RPMI7951 (cell line): ENCODE measurements around the gene DGAT2. TPM values are rescaled to one million over a fixed set of nuclear protein-coding genes. Genes with fewer than 3 reads are reported as not detected.
A peak's percentile ranks its signal among the peaks of the same experiment; 100 is the strongest.
"Not testable (repeated sequence)": the region's sequence is repeated elsewhere in the genome, so short reads cannot be mapped to it uniquely, and the experiment has no call there.

Experiments used
- DNase-seq: peaks from one replicate; pipeline ENCODE4 v3.0.0-alpha.2; 2012; ENCODE audit warnings: low read depth
- total RNA-seq: library from RNA; depleted of rRNA; stranded (reverse); fragments of >200 nt; shearing (Covaris generic); gene quantifications from 2 replicates; pipeline ENCODE4 v1.2.3, GENCODE V29; 2014; rRNA removed

DGAT2 gene, protein sequence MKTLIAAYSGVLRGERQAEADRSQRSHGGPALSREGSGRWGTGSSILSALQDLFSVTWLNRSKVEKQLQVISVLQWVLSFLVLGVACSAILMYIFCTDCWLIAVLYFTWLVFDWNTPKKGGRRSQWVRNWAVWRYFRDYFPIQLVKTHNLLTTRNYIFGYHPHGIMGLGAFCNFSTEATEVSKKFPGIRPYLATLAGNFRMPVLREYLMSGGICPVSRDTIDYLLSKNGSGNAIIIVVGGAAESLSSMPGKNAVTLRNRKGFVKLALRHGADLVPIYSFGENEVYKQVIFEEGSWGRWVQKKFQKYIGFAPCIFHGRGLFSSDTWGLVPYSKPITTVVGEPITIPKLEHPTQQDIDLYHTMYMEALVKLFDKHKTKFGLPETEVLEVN
- total RNA-seq, result 2.4 TPM in 2 replicates

- DNase-seq, result peak; percentile 65
These were observed at the start of gene DGAT2 for GRCh38 chr11:75768112-75768908. DGAT2 (plus strand) TSS chr11:75768778; CDS start chr11:75768992, 214 bp downstream.

- DNase-seq, result no peak
These were observed 49.0 kb upstream of the DGAT2 start for GRCh38 chr11:75719340-75720239.

- no peak for DNase-seq
These were observed 47.9 kb upstream of the DGAT2 start for GRCh38 chr11:75720639-75721038.

DNA sequence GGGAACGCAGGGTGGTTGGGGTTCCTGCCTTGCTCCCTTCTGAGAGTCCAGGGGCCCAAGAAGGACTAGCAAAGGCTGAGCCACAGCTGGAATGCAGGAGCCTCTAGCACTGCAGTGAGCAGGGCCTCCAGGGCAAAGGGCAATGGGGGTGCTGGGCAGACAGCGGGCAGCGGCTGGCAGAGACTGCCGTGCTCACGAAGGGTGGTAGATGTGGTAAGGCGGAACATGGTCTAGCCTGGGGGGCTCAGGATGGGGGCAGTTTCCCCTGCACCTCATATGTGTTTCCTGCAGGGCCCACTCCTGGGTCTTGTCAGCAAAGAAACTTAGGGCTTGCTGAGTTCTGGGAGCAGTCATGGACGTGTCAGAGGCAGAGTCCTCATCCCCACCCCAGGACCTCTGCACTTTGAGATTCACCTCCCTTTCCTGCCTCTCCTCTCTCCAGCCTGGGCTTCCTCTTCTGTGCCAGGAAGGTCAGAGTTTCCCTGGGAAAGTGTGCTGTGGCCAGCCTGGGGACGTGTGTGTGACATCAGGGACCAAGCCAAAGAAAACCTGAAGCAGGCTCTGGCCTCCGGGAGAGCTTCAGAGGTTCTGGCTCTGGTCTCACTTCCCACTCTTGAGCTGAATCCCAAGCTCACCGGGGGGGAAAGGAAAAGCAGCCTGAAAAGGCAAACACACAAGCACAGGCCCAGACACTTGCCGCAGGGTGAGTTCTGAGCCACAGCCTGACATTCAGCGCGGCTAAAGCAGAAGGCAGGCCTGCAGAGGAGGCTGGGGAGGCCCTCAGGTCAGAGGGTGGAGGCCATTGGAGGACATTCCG, 46.5 kb upstream of the DGAT2 start:
- no peak for DNase-seq

GRCh38 chr11:75722669-75723042, 45.9 kb upstream of the DGAT2 start:
- no peak for DNase-seq

- no peak for DNase-seq
These were observed 42.8 kb upstream of the DGAT2 start for GRCh38 chr11:75725547-75726320.

- DNase-seq, result no peak
These were observed 39.6 kb upstream of the DGAT2 start for GRCh38 chr11:75728992-75729391.

GRCh38 chr11:75731095-75731494, 37.5 kb upstream of the DGAT2 start:
- DNase-seq, result no peak

DNA sequence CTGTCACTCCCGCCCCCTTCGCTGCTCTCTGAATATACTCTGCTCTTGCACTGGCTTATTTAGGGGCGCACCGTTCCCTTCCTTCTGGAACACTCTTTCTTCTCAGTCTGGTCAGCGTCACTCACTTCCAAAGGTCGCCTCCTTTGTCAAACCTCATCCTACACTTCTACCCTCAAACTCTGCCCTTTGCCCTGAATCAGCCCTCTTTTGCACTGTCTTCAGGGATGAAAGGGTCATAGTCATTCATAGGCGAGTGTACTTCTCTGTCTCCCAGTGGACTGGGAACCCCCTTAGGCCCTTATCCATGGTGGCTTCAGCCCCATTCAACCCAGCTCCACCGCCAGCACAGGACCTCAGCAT, 35.5 kb upstream of the DGAT2 start:
- DNase-seq, result no peak

- DNase-seq, result peak; percentile 34
These were observed 35.0 kb upstream of the DGAT2 start for GRCh38 chr11:75733431-75734107.

- no peak for DNase-seq
These were observed 33.9 kb upstream of the DGAT2 start for GRCh38 chr11:75734491-75735180.

- no peak for DNase-seq
These were observed 33.3 kb upstream of the DGAT2 start for GRCh38 chr11:75735181-75735845.

GRCh38 chr11:75737314-75737713, 31.3 kb upstream of the DGAT2 start:
- DNase-seq, result no peak

- no peak for DNase-seq
These were observed 27.9 kb upstream of the DGAT2 start for GRCh38 chr11:75740681-75741080.

- not testable (repeated sequence) for DNase-seq
These were observed 25.4 kb upstream of the DGAT2 start for GRCh38 chr11:75743159-75743558.

DNA sequence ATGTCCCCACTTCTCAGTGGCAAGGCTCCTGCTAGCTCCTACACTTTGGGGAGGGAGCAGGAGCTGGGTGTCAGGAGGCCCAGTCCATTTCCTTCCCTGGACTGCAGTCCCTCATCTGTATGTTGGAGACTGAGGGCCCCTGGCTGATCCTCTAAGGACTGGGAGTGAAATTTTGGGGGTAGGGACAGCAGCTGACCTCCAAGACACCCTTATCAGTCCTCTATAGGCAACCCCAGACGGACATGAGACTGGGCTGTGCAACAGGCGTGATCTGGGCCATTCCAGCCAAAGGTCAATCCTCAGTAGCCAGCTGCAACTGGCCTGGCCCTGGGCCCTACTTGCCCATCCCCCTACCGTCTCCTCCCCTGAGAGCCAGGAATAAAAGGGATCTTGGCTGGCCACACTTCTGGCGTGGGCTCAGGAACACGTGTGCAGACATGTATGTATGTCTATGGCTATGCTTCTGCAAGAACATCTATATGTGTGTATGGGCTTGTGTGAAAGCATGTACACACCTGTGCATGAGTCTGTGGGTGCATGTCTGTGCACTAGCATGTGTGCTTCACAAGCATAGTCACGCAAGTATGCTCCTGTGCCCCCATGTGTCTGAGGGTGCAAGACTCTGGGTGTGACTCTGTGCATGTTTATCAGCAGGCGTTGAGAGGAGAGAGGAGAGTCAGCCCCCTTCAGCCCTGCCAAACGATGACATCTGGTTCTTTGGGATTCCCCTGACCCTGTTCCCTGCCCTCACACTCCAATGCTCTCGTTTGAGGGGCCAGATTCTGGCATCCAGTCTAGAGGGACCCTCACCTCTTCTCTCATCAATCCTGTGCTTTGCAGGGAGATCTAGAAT, 24.6 kb upstream of the DGAT2 start:
- no peak for DNase-seq

GRCh38 chr11:75745807-75746206, 22.8 kb upstream of the DGAT2 start:
- no peak for DNase-seq
